Subcutaneous adipose tissue (tissue), 4 donors: ENCODE results near the gene STARD7. TPM values are rescaled to one million over a fixed set of nuclear protein-coding genes. Genes with fewer than 3 reads are reported as not detected.

ENCODE experiments used
- total RNA-seq, 4 donors: library from RNA; depleted of rRNA; stranded (reverse); fragments of >200 nt; gene quantifications; one replicate each; pipeline ENCODE4 v1.1.0, GENCODE V29; 2016
- TF ChIP-seq, protein P1 (sequence below): fragments of 450-650 bp; IDR thresholded peaks from one replicate; pipeline ENCODE4 v1.5.1; 2016; ENCODE audit warnings: low read depth, mild to moderate bottlenecking, control low read depth, antibody characterized with exemption, moderate library complexity

Gene STARD7
- total RNA-seq, 4 donors from 2014 or later, result 96.7 to 184 (median 127) TPM

DNA sequence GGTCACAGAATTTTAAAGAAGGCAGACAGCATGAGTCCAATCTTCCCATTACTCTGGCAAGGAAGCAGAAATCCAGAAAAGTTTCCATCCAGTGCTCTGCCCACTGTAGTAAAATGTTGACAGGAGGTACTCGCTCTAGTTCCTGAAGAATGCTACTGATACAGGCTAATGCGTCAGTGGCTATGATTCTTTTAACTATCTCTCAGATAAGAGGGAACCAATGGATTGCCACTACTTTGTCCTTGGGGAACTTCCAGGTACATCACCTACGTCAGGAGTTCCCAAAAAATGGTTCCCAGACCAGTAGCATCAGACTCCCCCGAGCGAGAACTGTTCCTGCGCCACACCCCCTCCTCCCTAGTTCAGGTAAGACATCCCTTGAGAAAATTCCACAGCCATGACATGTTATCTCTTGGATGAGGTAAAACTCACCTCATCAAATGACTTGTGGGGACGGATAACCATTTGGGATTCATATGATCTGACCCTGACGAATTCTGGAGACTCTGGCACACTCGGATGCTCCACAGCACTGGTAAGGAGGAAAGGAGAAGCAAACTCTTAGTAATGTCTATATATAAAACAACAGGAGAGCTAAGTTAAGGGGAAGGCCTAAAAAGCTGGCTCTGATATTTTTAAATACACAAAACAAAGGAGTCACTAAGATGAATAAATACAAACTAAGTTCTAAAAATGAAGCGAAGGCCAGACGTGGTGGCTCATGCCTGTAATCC is 16.5 kb downstream of the STARD7 start:
- TF ChIP-seq, protein P1, sequence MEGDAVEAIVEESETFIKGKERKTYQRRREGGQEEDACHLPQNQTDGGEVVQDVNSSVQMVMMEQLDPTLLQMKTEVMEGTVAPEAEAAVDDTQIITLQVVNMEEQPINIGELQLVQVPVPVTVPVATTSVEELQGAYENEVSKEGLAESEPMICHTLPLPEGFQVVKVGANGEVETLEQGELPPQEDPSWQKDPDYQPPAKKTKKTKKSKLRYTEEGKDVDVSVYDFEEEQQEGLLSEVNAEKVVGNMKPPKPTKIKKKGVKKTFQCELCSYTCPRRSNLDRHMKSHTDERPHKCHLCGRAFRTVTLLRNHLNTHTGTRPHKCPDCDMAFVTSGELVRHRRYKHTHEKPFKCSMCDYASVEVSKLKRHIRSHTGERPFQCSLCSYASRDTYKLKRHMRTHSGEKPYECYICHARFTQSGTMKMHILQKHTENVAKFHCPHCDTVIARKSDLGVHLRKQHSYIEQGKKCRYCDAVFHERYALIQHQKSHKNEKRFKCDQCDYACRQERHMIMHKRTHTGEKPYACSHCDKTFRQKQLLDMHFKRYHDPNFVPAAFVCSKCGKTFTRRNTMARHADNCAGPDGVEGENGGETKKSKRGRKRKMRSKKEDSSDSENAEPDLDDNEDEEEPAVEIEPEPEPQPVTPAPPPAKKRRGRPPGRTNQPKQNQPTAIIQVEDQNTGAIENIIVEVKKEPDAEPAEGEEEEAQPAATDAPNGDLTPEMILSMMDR, result no peak

DNA sequence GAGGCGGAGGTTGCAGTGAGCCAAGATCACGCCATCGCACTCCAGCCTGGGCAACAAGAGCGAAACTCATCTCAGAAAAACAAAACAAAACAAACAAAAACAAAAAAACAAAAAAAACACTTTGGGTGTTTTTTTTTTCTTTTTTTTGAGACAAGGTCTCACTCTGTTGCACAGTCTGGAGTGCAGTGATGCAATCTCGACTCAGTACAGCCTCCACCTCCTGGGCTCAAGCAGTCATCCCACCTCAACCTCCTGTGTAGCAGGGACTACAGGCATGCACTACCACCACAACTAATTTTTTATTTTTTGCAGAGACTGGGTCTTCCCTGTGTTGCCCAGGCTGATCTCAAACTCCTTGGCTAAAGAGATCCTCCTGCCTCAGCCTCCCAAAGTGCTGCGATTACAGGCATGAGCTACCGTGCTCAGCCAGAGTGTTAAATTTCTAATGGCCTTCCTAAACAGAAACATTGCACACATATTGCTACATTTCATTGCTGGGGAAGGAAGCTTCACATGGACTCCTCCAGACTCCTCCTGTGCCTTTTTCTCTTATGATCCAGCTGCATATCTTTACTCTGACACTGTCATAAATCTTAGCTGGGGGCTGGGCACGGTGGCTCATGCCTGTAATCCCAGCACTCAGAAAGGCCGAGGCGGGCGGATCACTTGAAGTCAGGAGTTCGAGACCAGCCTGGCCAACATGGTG is 19.7 kb downstream of the STARD7 start:
- TF ChIP-seq, protein P1, result no peak

DNA sequence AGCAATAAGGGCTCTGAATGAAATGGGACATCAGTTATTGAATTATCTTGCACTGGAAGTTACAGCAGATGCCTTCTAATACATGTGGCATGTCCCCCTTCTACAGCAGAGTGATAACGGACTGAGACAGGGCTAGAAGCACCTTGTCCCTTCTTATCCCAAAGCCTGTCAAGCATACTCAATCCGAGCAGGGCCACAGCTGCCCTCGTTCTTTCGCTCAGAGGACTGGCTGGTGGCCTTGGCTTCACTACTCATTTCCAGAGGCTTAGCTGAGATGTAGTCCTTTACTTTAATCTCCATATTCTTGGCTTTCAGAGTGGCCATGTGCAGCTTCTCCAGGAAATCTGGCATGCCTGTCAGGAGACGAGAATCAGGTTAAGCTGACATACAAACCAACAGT is 22.1 kb downstream of the STARD7 start:
- TF ChIP-seq, protein P1, result no peak

DNA sequence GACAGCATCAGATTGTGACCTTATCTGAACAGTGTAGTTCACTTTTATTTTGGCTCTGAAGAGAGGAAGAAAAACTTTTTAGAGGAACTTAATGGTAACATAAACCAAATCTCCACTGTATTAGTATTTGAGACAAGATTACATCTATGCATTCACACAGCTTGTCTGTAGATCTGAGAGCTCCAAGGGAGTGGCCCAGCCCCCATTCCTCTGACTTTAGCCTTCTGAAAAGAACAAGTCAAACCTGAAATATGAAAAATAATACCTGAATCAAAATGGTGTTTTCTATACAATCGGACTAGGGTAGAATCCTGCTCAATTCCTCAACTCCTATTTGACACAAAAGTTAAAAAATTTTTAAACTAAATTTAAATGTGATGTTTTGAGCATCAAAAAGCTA is 23.1 kb downstream of the STARD7 start:
- TF ChIP-seq, protein P1, result no peak

DNA sequence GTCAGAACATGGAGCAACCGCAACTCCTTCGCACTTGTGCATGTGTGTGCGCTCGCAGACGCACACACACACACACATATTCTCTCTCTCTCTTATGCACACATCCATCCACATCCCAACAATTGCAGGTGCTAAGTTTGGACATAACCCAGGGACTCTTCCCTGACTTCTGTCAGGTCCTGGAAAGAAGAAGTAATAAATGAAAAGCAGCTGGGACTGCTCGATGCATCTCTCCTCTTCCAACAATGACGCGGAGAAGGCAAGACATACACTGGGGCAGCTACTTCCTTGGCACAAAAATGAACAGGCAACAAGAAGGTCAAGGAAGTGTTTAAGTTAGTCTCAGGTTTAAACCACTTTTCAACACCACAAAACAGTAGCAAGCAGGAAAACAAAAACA is 23.6 kb downstream of the STARD7 start:
- TF ChIP-seq, protein P1, result no peak

DNA sequence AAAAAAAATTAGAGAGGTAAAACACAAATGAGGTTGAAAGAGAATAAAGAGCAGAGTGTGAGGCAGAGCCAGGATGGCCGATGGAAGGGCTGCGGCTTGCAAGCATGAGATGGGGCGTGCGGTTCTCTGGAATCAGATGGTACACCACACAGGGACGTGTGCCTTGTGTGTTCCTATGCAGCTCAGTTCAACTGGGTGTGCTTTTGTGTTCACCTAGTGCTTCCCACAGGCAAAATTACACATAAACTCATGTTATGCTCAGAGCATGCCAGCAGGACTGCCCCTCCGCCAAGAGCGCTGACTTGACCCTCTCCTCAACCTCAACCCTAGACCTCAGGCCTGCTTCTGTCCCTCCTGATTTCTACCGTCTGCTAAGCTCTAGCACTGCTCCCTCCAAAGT is 24.4 kb downstream of the STARD7 start:
- TF ChIP-seq, protein P1, result no peak

DNA sequence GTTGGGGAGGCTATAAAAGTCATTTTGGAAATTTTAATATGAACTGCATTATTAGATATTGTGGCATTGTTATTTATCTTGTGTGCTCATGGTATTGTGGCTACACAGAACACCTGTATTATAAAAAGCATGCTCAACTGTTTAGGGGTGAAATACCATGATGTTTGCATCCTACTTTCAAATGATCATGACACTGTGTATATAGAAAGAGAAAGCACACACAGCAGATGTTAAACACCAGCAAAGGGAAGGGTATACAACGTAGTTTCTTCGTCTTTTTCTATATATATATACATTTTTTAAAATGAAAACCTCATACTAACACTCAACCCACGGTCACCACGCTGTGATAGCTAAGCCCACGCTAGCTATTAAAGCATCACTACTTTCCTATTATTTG is 27.1 kb downstream of the STARD7 start:
- TF ChIP-seq, protein P1, result no peak
